WTC11 (cell line): Measurements from ENCODE around the gene CACNA1A. TPM values are rescaled to one million over a fixed set of nuclear protein-coding genes. Genes with fewer than 3 reads are reported as not detected.

Experiments
- ATAC-seq: fragments of 200-7000 bp; cut with Tn5 transposase; 2 replicates; pipeline ENCODE4 v1.10.0; 2021; ENCODE audit warnings: mild to moderate bottlenecking, moderate library complexity
- CTCF ChIA-PET: fragments of 300-600 bp; sonication (Branson Sonifier 250); formaldehyde crosslinking; loops from one replicate; lab custom pipeline; 2021; ENCODE audit warnings: antibody characterized with exemption; lab: Charles Lee
- POLR2A ChIA-PET: fragments of 350-600 bp; sonication (Branson Sonifier 250); formaldehyde crosslinking; loops from one replicate; lab custom pipeline; 2021; ENCODE audit warnings: antibody characterized with exemption; lab: Charles Lee
- DNase-seq: peaks from one replicate; pipeline ENCODE4 v3.0.0; 2021; ENCODE audit warnings: low spot score
- H3K27ac Mint-ChIP-seq: 2 replicates; pipeline ENCODE4 v1.8.0; 2021; ENCODE audit warnings: mixed read lengths
- H3K27me3 Mint-ChIP-seq: 2 replicates; pipeline ENCODE4 v1.8.0; 2021; ENCODE audit warnings: low read depth, mild to moderate bottlenecking, moderate library complexity, mixed read lengths
- H3K36me3 Mint-ChIP-seq: 2 replicates; pipeline ENCODE4 v1.8.0; 2021; ENCODE audit warnings: mixed read lengths
- H3K4me1 Mint-ChIP-seq: 2 replicates; pipeline ENCODE4 v1.8.0; 2022; ENCODE audit warnings: mixed read lengths
- H3K4me3 Mint-ChIP-seq: 2 replicates; pipeline ENCODE4 v1.8.0; 2021; ENCODE audit warnings: mild to moderate bottlenecking, moderate library complexity, mixed read lengths
- H3K9me3 Mint-ChIP-seq: 2 replicates; pipeline ENCODE4 v1.8.0; 2021; ENCODE audit warnings: mixed read lengths
- EMX1 ChIP-seq: fragments of 250-450 bp; sonication (Bioruptor Pico); IDR thresholded peaks from 2 replicates; pipeline ENCODE4 v1.8.0; 2021; ENCODE audit warnings: mild to moderate bottlenecking
- GABPB1 ChIP-seq: sonication (generic); formaldehyde crosslinking; IDR thresholded peaks from 2 replicates; pipeline ENCODE4 v1.8.1; 2023; ENCODE audit warnings: mild to moderate bottlenecking, missing genetic modification reagents
- MXD4 ChIP-seq: fragments of 250-450 bp; sonication (Bioruptor Pico); IDR thresholded peaks from 2 replicates; pipeline ENCODE4 v1.8.0; 2021; ENCODE audit warnings: mild to moderate bottlenecking, moderate library complexity, borderline replicate concordance
- NFE2L1 ChIP-seq: sonication (generic); formaldehyde crosslinking; IDR thresholded peaks from 2 replicates; pipeline ENCODE4 v1.8.1; 2023; ENCODE audit warnings: missing genetic modification reagents
- SMAD4 ChIP-seq: sonication (generic); formaldehyde crosslinking; IDR thresholded peaks from 2 replicates; pipeline ENCODE4 v1.8.0; 2022; ENCODE audit warnings: mild to moderate bottlenecking, missing genetic modification reagents
- TEAD1 ChIP-seq: sonication (generic); formaldehyde crosslinking; IDR thresholded peaks from 2 replicates; pipeline ENCODE4 v1.8.0; 2022; ENCODE audit warnings: mild to moderate bottlenecking, missing genetic modification reagents
- ZNF121 ChIP-seq: sonication (generic); formaldehyde crosslinking; IDR thresholded peaks from 2 replicates; pipeline ENCODE4 v1.8.0; 2023; ENCODE audit warnings: missing genetic modification reagents
- ZNF219 ChIP-seq: sonication (generic); formaldehyde crosslinking; IDR thresholded peaks from 2 replicates; pipeline ENCODE4 v1.8.0; 2023; ENCODE audit warnings: missing genetic modification reagents, mild to moderate bottlenecking, borderline replicate concordance
- ZNF317 ChIP-seq: sonication (generic); formaldehyde crosslinking; IDR thresholded peaks from 2 replicates; pipeline ENCODE4 v1.8.1; 2023; ENCODE audit warnings: low read depth, mild to moderate bottlenecking, moderate library complexity, missing genetic modification reagents, borderline replicate concordance
- total RNA-seq: library from RNA; stranded (reverse); gene quantifications from 3 replicates; pipeline ENCODE4 v1.2.3, GENCODE V29; 2021
- TF ChIP-seq, protein P1 (sequence below): fragments of 250-450 bp; sonication (Bioruptor Pico); IDR thresholded peaks from 2 replicates; pipeline ENCODE4 v1.8.0; 2021; ENCODE audit warnings: mild to moderate bottlenecking
- TF ChIP-seq, protein P2 (sequence below): sonication (generic); formaldehyde crosslinking; IDR thresholded peaks from 2 replicates; pipeline ENCODE4 v1.8.0; 2023; ENCODE audit warnings: missing genetic modification reagents, mild to moderate bottlenecking, borderline replicate concordance
- TF ChIP-seq, protein P3 (sequence below): sonication (generic); formaldehyde crosslinking; IDR thresholded peaks from 2 replicates; pipeline ENCODE4 v1.8.0; 2022; ENCODE audit warnings: mild to moderate bottlenecking, missing genetic modification reagents
- TF ChIP-seq, protein P4 (sequence below): sonication (generic); formaldehyde crosslinking; IDR thresholded peaks from 2 replicates; pipeline ENCODE4 v1.8.1; 2022; ENCODE audit warnings: low read depth, missing genetic modification reagents, borderline replicate concordance
- TF ChIP-seq, protein P5 (sequence below): sonication (generic); formaldehyde crosslinking; IDR thresholded peaks from 2 replicates; pipeline ENCODE4 v1.8.1; 2022; ENCODE audit warnings: low read depth, mild to moderate bottlenecking, moderate library complexity, missing genetic modification reagents, borderline replicate concordance
- TF ChIP-seq, protein P6 (sequence below): fragments of 200-600 bp; IDR thresholded peaks from 2 replicates; pipeline ENCODE4 v1.8.0; 2022; ENCODE audit warnings: antibody characterized with exemption

The CACNA1A gene
- total RNA-seq, 1 experiment from 2014 or later = 28.9 TPM

DNA sequence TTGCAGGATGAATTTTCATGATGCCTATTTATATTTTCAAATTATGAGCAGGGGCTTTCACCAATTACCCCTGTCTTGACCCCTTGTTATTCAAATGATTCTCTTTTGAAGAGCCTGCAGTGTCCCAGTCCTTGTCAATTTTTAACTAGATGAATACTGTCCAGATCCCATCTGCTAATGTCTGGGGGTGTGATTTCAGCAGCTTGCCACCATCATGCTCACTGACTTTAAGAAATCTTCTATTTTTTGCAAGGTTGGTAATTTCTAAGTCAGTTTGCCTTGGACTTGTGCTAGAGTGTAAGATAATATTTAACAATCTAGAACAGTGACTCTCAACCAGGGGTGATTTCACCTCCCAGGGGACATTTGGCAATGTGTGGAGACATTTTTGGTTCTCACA lies 106.0 kb downstream of the CACNA1A start:
- Mint-ChIP-seq H3K27me3 (no peaks in the 10 kb centered on the region), H3K36me3 (peaks cover 10% of the 10 kb centered on the region), H3K27ac (no peak overlapping the region), H3K4me1 (peaks cover 21% of the 10 kb centered on the region), H3K4me3 (no peak overlapping the region), H3K9me3 (peaks cover 12% of the 10 kb centered on the region)
- ChIA-PET CTCF (no interaction called here), POLR2A (no interaction called here)
- TF ChIP-seq, protein P1, sequence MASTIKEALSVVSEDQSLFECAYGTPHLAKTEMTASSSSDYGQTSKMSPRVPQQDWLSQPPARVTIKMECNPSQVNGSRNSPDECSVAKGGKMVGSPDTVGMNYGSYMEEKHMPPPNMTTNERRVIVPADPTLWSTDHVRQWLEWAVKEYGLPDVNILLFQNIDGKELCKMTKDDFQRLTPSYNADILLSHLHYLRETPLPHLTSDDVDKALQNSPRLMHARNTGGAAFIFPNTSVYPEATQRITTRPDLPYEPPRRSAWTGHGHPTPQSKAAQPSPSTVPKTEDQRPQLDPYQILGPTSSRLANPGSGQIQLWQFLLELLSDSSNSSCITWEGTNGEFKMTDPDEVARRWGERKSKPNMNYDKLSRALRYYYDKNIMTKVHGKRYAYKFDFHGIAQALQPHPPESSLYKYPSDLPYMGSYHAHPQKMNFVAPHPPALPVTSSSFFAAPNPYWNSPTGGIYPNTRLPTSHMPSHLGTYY = no peak
- TF ChIP-seq, protein P2, sequence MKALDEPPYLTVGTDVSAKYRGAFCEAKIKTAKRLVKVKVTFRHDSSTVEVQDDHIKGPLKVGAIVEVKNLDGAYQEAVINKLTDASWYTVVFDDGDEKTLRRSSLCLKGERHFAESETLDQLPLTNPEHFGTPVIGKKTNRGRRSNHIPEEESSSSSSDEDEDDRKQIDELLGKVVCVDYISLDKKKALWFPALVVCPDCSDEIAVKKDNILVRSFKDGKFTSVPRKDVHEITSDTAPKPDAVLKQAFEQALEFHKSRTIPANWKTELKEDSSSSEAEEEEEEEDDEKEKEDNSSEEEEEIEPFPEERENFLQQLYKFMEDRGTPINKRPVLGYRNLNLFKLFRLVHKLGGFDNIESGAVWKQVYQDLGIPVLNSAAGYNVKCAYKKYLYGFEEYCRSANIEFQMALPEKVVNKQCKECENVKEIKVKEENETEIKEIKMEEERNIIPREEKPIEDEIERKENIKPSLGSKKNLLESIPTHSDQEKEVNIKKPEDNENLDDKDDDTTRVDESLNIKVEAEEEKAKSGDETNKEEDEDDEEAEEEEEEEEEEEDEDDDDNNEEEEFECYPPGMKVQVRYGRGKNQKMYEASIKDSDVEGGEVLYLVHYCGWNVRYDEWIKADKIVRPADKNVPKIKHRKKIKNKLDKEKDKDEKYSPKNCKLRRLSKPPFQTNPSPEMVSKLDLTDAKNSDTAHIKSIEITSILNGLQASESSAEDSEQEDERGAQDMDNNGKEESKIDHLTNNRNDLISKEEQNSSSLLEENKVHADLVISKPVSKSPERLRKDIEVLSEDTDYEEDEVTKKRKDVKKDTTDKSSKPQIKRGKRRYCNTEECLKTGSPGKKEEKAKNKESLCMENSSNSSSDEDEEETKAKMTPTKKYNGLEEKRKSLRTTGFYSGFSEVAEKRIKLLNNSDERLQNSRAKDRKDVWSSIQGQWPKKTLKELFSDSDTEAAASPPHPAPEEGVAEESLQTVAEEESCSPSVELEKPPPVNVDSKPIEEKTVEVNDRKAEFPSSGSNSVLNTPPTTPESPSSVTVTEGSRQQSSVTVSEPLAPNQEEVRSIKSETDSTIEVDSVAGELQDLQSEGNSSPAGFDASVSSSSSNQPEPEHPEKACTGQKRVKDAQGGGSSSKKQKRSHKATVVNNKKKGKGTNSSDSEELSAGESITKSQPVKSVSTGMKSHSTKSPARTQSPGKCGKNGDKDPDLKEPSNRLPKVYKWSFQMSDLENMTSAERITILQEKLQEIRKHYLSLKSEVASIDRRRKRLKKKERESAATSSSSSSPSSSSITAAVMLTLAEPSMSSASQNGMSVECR (CRISPR knock-in tag) = no peak
- TF ChIP-seq, protein P3, sequence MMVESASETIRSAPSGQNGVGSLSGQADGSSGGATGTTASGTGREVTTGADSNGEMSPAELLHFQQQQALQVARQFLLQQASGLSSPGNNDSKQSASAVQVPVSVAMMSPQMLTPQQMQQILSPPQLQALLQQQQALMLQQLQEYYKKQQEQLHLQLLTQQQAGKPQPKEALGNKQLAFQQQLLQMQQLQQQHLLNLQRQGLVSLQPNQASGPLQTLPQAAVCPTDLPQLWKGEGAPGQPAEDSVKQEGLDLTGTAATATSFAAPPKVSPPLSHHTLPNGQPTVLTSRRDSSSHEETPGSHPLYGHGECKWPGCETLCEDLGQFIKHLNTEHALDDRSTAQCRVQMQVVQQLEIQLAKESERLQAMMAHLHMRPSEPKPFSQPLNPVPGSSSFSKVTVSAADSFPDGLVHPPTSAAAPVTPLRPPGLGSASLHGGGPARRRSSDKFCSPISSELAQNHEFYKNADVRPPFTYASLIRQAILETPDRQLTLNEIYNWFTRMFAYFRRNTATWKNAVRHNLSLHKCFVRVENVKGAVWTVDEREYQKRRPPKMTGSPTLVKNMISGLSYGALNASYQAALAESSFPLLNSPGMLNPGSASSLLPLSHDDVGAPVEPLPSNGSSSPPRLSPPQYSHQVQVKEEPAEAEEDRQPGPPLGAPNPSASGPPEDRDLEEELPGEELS (CRISPR knock-in tag) = no peak
- TF ChIP-seq NFE2L1 (CRISPR knock-in tag) = no peak
- no peak for TF ChIP-seq ZNF219 (CRISPR knock-in tag)
- no peak for TF ChIP-seq SMAD4 (CRISPR knock-in tag)
- no peak for TF ChIP-seq ZNF317 (CRISPR knock-in tag)
- TF ChIP-seq, protein P4, sequence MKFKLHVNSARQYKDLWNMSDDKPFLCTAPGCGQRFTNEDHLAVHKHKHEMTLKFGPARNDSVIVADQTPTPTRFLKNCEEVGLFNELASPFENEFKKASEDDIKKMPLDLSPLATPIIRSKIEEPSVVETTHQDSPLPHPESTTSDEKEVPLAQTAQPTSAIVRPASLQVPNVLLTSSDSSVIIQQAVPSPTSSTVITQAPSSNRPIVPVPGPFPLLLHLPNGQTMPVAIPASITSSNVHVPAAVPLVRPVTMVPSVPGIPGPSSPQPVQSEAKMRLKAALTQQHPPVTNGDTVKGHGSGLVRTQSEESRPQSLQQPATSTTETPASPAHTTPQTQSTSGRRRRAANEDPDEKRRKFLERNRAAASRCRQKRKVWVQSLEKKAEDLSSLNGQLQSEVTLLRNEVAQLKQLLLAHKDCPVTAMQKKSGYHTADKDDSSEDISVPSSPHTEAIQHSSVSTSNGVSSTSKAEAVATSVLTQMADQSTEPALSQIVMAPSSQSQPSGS (CRISPR knock-in tag) = no peak
- TF ChIP-seq, protein P5, sequence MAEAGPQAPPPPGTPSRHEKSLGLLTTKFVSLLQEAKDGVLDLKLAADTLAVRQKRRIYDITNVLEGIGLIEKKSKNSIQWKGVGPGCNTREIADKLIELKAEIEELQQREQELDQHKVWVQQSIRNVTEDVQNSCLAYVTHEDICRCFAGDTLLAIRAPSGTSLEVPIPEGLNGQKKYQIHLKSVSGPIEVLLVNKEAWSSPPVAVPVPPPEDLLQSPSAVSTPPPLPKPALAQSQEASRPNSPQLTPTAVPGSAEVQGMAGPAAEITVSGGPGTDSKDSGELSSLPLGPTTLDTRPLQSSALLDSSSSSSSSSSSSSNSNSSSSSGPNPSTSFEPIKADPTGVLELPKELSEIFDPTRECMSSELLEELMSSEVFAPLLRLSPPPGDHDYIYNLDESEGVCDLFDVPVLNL (CRISPR knock-in tag) = no peak
- no peak for TF ChIP-seq TEAD1
- TF ChIP-seq EMX1 (CRISPR knock-in tag) = no peak
- TF ChIP-seq, protein P6, sequence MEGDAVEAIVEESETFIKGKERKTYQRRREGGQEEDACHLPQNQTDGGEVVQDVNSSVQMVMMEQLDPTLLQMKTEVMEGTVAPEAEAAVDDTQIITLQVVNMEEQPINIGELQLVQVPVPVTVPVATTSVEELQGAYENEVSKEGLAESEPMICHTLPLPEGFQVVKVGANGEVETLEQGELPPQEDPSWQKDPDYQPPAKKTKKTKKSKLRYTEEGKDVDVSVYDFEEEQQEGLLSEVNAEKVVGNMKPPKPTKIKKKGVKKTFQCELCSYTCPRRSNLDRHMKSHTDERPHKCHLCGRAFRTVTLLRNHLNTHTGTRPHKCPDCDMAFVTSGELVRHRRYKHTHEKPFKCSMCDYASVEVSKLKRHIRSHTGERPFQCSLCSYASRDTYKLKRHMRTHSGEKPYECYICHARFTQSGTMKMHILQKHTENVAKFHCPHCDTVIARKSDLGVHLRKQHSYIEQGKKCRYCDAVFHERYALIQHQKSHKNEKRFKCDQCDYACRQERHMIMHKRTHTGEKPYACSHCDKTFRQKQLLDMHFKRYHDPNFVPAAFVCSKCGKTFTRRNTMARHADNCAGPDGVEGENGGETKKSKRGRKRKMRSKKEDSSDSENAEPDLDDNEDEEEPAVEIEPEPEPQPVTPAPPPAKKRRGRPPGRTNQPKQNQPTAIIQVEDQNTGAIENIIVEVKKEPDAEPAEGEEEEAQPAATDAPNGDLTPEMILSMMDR = no peak
- TF ChIP-seq GABPB1 (CRISPR knock-in tag) = no peak
- no peak for TF ChIP-seq MXD4 (CRISPR knock-in tag)
- no peak for TF ChIP-seq ZNF121 (CRISPR knock-in tag)
- ATAC-seq (no peak), DNase-seq (no peak)
